ENCODE results near the gene DXO.

The DXO gene

DNA sequence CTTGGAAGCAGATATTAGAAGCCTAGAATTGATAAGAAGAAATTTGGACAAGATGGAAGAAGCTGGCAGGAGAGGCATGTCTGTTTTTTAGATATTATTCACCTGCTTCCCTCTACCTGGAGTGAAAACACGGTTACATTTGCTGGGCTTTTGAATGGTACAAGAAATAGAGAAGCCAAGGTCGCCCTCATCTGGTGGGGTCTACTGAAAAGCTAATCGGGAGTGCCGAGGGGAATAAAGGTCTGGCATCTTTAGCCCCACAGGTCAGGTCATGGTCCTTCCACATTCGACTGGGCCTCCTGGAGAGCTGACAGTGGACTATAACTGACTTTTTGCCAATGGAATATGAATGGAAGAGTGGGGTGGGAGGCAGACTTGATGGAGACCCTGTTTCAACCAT, 49.0 kb downstream of the DXO start:
- H3K9ac ChIP-seq (ENCODE audit: insufficient read length, low read depth) = no peak overlapping the region
- TF ChIP-seq ZNF274 (IDR thresholded peaks at IDR 0.05; ENCODE audit: low read depth, low read length) (no peak), SUZ12 (IDR thresholded peaks at IDR 0.05; ENCODE audit: extremely low read depth, insufficient read depth, insufficient read length) (no peak), YY1 (IDR thresholded peaks at IDR 0.05; ENCODE audit: insufficient read depth, insufficient read length) (no peak)
- H3K4me1 ChIP-seq (ENCODE audit: insufficient read depth, insufficient read length) = no peaks in the 10 kb centered on the region
- DNase-seq (ENCODE audit: low read depth, low spot score) = no peak
- peaks cover 6% of the 10 kb centered on the region; the same call in 1 of the 2 replicates for H3K9me3 ChIP-seq (ENCODE audit: insufficient read depth, low read length)
- H3K4me3 ChIP-seq (ENCODE audit: insufficient read length, low read depth) = no peak overlapping the region
- no peaks in the 10 kb centered on the region for H3K27me3 ChIP-seq (ENCODE audit: insufficient read depth, insufficient read length)
- H3K36me3 ChIP-seq (ENCODE audit: insufficient read depth, insufficient read length, low read length) = no peaks in the 10 kb centered on the region

GRCh38 chr6:31920811-31921210, 51.1 kb downstream of the DXO start:
- no peaks in the 10 kb centered on the region for H3K4me1 ChIP-seq (ENCODE audit: insufficient read depth, insufficient read length)
- TF ChIP-seq YY1 (IDR thresholded peaks at IDR 0.05; ENCODE audit: insufficient read depth, insufficient read length) (no peak), SUZ12 (IDR thresholded peaks at IDR 0.05; ENCODE audit: extremely low read depth, insufficient read depth, insufficient read length) (no peak), ZNF274 (IDR thresholded peaks at IDR 0.05; ENCODE audit: low read depth, low read length) (no peak)
- H3K27me3 ChIP-seq (ENCODE audit: insufficient read depth, insufficient read length) = no peaks in the 10 kb centered on the region
- no peak overlapping the region for H3K4me3 ChIP-seq (ENCODE audit: insufficient read length, low read depth)
- H3K9me3 ChIP-seq (ENCODE audit: insufficient read depth, low read length) = peaks cover 3% of the 10 kb centered on the region; the same call in 1 of the 2 replicates
- no peak for DNase-seq (ENCODE audit: low read depth, low spot score)
- no peak overlapping the region for H3K9ac ChIP-seq (ENCODE audit: insufficient read length, low read depth)
- no peaks in the 10 kb centered on the region for H3K36me3 ChIP-seq (ENCODE audit: insufficient read depth, insufficient read length, low read length)

All from NT2/D1 (cell line).